ACHN (cell line): ENCODE results near the gene SLC6A8.
"Not testable (repeated sequence)": the region's sequence is repeated elsewhere in the genome, so short reads cannot be mapped to it uniquely, and the experiment has no call there.

Experiments
- DNase-seq: peaks from one replicate; pipeline ENCODE4 v3.0.0-alpha.2; 2015
- in situ Hi-C: cut with HindIII; loops from 2 replicates; pipeline ENCODE4 v1.10.0; 2017; ENCODE audit warnings: low sequenced_read_pairs, low pct_ligation_motif_present, low pct_unique_long_range_greater_than_20kb

Gene SLC6A8

DNA sequence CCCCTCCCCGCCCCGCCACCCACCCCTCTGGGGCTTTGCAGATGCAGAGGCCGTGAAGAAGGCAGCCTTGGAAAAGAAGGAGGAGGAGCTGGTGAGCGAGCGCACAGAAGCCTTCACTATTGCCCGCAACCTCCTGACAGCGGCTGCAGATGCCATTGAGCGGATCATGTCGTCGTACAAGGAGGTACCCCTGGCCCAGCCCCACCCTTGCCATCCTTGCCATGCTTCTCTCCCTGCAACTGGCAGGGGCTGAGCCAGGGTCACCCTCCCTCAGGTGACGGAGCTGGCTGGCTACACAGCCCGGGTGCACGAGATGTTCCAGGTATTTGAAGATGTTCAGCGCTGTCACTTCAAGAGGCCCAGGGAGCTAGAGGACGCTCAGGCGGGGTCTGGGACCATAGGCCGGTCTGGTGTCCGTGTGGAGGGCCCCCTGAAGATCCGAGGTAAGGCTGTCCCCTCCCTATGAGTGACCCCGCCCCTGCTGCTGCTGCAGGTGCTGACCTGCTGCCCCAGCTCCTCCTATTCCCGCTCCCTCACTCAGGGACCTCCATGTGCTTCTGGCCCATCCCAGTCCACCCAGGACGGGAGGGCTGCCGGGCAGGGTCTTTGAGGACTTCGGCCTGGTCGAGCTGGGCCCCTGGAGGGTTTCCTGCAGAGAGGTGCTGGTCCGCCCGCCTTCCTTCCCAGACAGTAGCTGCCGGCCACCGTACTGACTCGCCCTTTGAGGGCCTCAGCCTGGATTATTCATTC, 48.5 kb downstream of the SLC6A8 start:
- no peak for DNase-seq
- in situ Hi-C loops: no loop called here

DNA sequence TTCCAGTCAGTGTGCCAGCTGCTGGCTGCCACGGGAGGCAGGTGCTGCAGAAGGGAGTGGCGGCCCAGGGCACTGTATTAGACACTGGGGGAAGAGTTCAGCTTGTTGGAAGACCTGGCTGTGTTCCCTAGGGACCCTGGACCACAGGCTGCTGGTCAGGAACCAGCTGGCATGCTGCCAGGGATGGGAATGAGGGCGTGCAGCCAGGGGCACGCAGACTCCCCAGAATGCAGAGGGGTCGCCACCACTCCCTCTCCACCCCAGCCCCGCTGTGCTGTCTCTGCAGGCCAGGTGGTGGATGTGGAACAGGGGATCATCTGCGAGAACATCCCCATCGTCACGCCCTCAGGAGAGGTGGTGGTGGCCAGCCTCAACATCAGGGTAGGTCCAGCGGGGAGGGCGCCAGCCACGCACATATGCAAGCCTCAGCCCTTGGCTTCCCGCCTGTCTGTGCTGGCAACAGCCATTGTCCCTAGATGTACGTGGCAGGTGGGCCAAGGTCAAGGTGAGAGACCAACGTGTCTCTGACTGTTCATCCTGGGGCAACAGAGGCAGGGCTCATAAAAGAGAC, 49.2 kb downstream of the SLC6A8 start:
- in situ Hi-C loops: no loop called here
- DNase-seq: no peak

DNA sequence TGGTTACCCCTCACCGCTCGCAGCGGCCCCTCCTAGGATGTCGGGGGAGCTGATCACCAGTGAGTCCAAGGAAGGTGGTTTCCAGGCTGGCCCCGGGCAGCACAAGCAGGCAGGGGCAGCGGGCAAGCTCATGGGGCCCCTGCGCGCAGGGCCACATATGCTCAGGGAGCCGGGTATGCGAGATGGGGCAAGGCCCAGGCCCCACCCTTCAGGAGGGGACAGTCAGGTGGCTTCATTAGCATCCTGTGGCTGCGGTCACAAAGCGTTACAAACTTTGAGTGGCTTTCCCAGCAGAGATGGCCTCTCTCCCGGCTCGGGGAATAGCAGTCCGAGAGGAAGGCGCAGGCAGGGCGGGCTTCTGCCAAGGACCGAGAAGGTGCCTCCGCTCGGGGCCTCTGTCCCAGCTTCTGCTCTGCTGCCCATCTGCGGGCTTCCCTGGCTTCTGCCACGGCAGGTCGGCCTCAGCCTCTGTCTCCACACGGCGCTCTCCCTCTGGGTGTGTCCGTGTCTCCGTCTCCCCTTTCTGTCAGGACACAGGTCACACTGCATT, 50.4 kb downstream of the SLC6A8 start:
- DNase-seq: no peak
- in situ Hi-C loops: no loop called here

DNA sequence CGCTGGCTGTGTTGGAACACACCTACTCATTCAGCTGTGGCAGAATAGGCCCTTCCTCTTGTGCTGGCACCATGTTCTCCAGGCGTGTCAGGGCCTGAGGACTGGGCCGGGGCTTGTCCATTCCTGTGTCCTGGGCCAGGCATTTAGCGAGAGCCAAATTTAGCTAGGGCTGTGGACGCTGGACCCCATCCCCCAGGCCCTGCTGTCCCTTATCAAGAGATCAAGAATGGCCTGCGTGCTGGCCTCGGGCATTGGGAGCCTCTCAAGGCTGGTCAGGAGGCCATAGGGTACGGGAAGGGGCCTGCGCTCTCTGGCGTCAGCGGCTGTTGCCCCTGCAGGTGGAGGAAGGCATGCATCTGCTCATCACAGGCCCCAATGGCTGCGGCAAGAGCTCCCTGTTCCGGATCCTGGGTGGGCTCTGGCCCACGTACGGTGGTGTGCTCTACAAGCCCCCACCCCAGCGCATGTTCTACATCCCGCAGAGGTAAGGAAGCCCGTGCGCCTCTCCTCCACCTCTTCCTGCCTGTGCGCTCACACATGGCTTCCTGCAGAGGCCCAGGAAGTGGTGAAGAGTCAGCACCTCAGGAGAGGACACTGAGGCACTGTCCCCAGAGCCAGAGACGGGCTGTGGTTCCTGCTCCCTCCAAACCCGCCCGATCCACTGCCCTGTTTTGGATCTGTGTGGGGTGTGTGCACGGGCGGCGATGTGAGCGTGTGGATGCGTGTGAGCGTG, 52.2 kb downstream of the SLC6A8 start:
- in situ Hi-C loops: no loop called here
- no peak for DNase-seq

DNA sequence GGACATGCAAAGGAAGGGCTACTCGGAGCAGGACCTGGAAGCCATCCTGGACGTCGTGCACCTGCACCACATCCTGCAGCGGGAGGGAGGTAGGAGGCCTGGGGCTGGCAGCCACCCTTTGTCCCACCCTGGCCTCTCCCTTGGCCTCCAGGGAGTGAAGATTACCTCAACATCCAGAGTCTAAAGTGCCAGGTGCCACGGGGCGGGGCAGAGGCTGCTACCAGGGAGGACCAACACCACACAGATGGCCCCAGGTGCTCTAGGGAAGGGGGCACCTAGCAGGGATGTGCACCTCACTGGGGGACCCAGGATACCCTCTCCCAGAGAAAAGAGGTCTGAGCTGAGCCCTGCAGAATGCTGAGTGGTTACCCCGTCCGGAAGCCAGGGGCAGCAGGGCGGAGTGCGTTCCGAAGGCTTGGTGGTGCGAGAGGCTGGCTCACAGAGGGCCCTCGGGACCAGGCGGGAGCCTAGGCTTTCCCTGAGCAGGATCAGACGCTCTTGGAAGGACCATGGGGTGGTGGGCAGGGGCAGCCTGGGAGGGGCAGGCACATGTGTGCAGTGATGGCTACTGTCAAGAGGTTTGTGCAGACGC, 53.0 kb downstream of the SLC6A8 start:
- DNase-seq: no peak
- in situ Hi-C loops: no loop called here

DNA sequence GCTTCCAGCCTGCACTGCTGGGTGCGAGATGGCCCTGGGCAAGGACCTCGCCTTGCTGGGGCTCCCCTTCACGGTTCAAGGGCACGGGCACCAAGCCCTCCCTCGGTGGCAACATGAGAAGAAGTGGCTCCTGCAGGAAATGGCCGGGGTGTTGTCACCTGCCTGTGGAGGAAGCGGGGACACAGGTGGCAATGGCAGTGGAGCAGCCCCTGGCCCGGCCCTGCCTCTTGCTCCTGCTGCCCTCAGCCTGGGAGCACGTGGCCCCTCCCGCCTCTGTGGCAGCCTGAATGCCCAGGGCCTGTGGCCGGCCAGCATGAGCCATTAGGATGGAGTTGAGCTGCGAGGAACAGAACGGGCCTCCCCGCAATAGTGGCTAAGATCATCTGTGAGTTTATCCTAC, 53.7 kb downstream of the SLC6A8 start:
- in situ Hi-C loops: no loop called here
- no peak for DNase-seq

DNA sequence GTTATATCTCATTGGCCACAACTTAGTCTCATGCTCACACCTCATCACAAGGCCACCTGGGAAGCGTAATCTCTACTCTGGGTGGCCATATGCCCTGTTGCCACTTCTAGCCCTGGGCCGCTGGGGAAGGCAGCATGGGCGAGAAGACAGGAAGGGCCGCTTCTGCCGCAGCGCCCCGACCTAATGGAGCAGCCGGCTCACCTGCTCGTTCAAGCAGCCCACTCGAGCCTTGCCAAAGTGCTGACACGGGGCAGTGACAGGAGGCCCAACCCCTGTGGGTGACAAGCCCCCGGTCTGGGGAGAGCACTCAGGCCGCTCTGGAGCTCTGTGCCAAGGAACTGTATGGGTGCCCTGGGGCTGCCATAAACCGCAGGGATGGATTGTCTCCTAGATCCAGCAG, 54.4 kb downstream of the SLC6A8 start:
- in situ Hi-C loops, DNase-seq: not testable (repeated sequence)

DNA sequence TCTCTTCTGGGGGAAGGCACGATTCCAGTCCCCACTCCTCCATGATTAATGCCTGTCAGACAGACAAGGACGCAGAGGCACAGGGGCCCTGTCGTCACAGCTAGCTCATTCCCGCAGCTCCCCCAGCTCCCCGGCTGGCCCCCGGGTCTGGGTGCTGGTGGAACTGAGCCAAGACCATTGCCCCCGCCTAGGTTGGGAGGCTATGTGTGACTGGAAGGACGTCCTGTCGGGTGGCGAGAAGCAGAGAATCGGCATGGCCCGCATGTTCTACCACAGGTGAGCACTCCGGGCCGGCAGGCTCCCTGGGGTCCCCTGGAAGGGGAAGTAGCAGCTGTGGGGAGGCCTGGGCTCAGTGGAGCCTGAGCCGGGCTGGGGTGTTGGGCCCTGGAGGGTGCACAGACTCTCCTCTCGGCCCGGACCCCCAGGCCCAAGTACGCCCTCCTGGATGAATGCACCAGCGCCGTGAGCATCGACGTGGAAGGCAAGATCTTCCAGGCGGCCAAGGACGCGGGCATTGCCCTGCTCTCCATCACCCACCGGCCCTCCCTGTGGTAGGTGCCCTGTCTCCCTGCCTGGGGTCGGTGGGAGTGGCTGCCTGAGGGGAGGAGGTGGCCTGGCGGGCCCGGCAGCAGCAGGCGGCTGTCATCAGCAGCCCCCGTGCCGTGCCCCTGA, 55.2 kb downstream of the SLC6A8 start:
- in situ Hi-C loops, DNase-seq: not testable (repeated sequence)

DNA sequence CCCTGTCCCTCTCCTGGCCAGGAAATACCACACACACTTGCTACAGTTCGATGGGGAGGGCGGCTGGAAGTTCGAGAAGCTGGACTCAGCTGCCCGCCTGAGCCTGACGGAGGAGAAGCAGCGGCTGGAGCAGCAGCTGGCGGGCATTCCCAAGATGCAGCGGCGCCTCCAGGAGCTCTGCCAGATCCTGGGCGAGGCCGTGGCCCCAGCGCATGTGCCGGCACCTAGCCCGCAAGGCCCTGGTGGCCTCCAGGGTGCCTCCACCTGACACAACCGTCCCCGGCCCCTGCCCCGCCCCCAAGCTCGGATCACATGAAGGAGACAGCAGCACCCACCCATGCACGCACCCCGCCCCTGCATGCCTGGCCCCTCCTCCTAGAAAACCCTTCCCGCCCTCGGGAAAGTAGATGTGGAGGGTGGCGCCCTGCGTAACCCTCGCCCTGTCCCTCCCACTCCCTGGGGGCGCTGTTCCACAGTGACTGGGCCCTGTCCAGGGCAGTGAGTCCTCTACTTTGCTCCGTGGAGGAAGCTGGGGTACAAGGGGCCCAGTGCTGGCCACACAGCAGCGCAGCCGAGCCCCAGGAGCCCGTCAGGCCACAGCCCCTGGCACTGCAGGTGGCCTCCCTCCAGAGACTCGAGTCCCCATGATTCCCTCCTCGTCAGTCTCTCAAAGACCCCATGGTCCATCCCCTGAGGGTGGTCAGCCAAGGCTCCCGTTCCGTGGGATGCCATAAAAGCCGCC, 55.9 kb downstream of the SLC6A8 start:
- DNase-seq, in situ Hi-C loops: not testable (repeated sequence)

DNA sequence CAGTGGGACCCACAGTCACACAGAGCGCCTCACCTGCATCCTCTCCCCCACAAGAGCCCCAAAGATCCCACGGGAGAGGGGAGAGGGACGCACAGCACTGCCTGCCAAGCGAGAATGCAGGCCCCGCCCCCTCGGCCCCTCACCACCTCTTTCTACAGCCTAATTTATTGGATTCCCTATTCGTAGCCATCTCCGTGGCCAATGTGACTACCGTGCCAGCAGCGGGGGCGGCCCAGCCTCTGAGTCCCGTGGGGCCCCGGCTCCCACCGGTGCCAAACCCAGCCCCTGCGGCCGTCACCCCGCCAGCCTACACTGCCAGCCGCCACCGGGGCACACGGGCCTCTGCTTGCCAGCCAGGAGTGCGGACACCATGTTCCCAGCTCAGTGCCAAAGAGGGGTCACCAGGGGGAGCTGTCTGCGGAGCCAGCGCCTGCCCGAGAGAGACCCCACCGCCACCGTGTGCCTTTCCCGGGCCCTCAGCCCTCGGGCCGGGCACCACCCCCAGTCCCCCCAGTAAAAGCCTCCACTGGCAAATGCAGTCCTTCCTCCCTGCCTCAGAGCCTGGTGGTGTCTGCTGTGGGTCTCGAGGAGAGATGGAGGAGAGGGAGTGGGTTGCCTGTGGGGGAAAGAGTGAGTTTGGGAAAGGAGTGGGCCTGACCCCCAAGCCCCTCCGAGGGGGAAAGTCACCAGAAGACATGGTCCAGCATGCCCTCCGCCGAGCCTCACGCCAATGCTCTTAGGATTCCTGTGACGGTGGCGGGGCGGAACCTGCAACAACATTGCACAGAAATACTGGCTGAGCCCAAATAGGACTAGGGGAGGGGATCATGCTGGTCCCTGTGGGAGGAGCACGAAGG, 56.7 kb downstream of the SLC6A8 start:
- in situ Hi-C loops: no loop called here
- DNase-seq: no peak

DNA sequence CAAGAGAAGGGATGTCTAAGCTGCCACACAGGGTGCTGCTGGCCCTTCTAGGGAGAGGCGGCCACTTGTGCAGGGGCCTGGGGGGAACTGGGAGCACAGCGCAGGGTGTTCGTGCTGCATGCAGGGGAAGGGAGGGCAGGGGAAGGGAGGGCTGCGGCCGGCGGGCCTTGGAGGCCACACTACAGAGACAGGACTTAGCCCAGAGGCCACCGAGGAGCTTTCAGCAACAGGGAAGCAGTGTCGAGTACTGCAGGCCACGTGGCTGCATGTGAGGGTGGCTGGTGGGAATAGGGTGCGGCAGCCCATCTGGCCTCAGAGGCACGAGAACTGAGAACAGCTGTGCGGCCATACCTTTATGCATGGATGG, 57.3 kb downstream of the SLC6A8 start:
- DNase-seq, in situ Hi-C loops: not testable (repeated sequence)
